ENCODE results near the gene TTC13.

TTC13 gene

GRCh38 chr1:230917284-230918135 is 61.2 kb downstream of the TTC13 start:
- DNase-seq (ENCODE audit: low read depth): peak; percentile 58
- in situ Hi-C loops (cut with HindIII; ENCODE audit: low sequenced_read_pairs): loop anchor here (5.0 kb wide), 1 partner anchor 75 kb away; no protein-coding TSS in a partner anchor
- no peak overlapping the region for H3K4me3 ChIP-seq (ENCODE audit: low read depth, low read length)
- TF ChIP-seq CTCF (IDR thresholded peaks at IDR 0.05; ENCODE audit: low read depth, low read length, missing control alignments): peak; percentile 68

DNA sequence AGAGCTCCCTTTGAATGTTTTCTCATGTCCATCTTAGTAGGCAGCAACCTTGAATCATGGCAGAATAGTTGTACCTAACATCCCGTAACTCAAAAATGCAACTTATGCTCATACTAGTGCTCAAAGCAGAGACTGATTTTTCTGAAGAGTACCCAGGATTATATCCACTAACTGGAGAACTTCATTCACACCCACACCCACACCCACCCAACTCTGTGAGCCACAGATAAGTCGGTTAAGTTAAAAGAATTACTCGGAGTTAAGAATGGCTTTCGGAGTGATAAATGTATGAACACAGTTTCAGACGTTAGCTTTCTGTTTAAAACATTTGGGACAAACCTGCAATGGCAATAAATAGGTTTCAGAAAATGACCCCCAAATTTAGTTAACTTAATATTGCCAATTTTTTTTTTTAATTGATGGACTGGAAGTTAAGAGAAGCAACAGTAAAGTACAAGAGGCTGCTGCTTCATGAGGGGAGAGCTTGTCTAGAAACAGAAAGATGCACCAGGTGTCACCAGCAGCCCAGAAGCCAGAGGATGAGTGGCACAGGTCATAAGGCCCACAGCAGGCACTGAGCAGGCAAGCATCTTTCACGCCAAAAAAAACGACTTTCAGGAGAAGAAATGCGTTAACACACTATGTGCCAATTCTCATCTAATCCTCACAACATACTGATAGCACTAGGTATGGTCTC is 61.9 kb downstream of the TTC13 start:
- no peak for TF ChIP-seq CTCF (IDR thresholded peaks at IDR 0.05; ENCODE audit: low read depth, low read length, missing control alignments)
- no peak for DNase-seq (ENCODE audit: low read depth)
- in situ Hi-C loops (cut with HindIII; ENCODE audit: low sequenced_read_pairs): loop anchor here (5.0 kb wide), 1 partner anchor 74 kb away; no protein-coding TSS in a partner anchor
- no peak overlapping the region for H3K4me3 ChIP-seq (ENCODE audit: low read depth, low read length)

DNA sequence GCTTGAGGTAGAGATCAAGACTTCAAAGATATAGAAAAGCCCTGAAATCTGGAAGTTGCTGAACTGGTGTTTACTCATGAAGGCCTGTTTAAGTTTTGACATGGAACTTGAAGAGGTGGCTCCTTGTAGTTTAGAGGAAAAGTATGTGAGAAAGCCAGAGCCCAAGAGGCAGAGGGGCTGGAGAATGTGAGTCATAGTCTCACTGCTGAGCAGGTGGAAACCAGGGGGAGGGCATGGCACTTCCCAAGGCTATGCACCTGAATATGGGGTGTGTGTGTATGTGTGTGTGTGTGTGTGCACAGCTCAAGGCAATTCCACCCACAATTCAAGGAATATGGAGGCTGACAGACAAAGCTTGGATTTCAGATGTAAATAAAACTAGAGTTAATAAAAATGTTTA is 63.6 kb downstream of the TTC13 start:
- no peak for DNase-seq (ENCODE audit: low read depth)
- TF ChIP-seq CTCF (IDR thresholded peaks at IDR 0.05; ENCODE audit: low read depth, low read length, missing control alignments): no peak
- H3K4me3 ChIP-seq (ENCODE audit: low read depth, low read length): no peak overlapping the region
- in situ Hi-C loops (cut with HindIII; ENCODE audit: low sequenced_read_pairs): loop anchor here (5.0 kb wide), 1 partner anchor 73 kb away; no protein-coding TSS in a partner anchor

DNA sequence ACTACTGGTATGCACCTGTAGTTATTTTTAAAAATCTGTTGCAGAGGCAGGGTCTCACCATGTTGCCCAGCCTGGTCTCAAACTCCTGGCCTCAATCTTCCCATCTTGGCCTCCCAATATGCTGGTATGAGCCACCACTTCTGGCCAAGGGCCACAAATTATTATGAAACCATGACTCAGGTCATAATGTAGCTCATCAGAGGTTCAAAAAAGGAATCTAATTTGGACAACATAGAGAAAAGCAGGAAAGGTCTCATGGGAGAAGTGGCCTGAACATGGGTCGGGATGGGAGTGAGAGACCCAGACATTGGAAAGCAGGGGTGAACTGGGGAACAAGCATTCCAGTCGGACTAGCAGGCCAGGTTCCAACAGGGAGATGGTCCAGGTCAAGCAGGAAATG is 65.2 kb downstream of the TTC13 start:
- in situ Hi-C loops (cut with HindIII; ENCODE audit: low sequenced_read_pairs): no loop called here
- H3K4me3 ChIP-seq (ENCODE audit: low read depth, low read length): no peak overlapping the region
- DNase-seq (ENCODE audit: low read depth): no peak
- TF ChIP-seq CTCF (IDR thresholded peaks at IDR 0.05; ENCODE audit: low read depth, low read length, missing control alignments): no peak

DNA sequence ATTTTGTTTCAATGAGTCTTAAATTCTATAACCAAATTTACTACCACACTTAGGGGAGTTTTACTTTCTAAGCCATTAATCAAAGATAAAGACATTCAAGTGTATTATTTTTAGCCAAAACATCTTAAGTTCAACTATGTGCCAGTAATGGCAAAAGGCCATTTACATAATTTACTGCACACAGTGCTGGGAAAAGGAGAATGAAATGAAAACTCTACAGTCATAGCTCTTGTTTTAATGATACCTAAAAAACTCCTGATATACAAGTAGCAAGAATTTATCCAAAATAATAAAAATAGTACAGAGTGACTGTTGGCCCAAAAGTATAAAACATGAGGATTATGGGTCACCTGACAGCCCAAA is 67.9 kb downstream of the TTC13 start:
- H3K4me3 ChIP-seq (ENCODE audit: low read depth, low read length): no peak overlapping the region
- no peak for DNase-seq (ENCODE audit: low read depth)
- TF ChIP-seq CTCF (IDR thresholded peaks at IDR 0.05; ENCODE audit: low read depth, low read length, missing control alignments): no peak
- in situ Hi-C loops (cut with HindIII; ENCODE audit: low sequenced_read_pairs): no loop called here

- no peak for TF ChIP-seq CTCF (IDR thresholded peaks at IDR 0.05; ENCODE audit: low read depth, low read length, missing control alignments)
- in situ Hi-C loops (cut with HindIII; ENCODE audit: low sequenced_read_pairs): no loop called here
- DNase-seq (ENCODE audit: low read depth): no peak
- H3K4me3 ChIP-seq (ENCODE audit: low read depth, low read length): no peak overlapping the region
Measured at GRCh38 chr1:230909974-230910754, 68.5 kb downstream of the TTC13 start.
